ENCODE data around the gene PTPN11. TPM values are rescaled to one million over a fixed set of nuclear protein-coding genes. Genes with fewer than 3 reads are reported as not detected.

PTPN11 gene
- total and polyA plus RNA-seq, 10 of the 15 experiments (the other 5 are each of a cell fraction or from before 2014, with no cell fraction given) = 14.6 to 85.2 (median 58.6) TPM

GRCh38 chr12:112463478-112463877 is 44.7 kb downstream of the PTPN11 start (continued):
- TF ChIP-seq PBX3 (IDR thresholded peaks at IDR 0.05; ENCODE audit: insufficient replicate concordance, low read depth, low read length) = no peak
- TF ChIP-seq ZSCAN29 (IDR thresholded peaks at IDR 0.05) = no peak
- peak; percentile 84 for TF ChIP-seq SPI1 (IDR thresholded peaks at IDR 0.05; ENCODE audit: borderline replicate concordance, insufficient read depth, low read depth, low read length)
- peak; percentile 34; the same call in 1 of the 2 replicates for TF ChIP-seq ATF7 (IDR thresholded peaks at IDR 0.05; ENCODE audit: low read depth)
- peak in 1 of 2 experiments; percentile 22; a peak in 1 of 4 replicates for TF ChIP-seq IKZF2 (IDR thresholded peaks at IDR 0.05)
- TF ChIP-seq CREM (IDR thresholded peaks at IDR 0.05; ENCODE audit: low read depth) = no peak
- no peak for TF ChIP-seq ZNF592 (IDR thresholded peaks at IDR 0.05)
- TF ChIP-seq ZZZ3 (IDR thresholded peaks at IDR 0.05; ENCODE audit: control insufficient read depth, insufficient read length, low read depth) = no peak
- no peak for TF ChIP-seq SMAD5 (IDR thresholded peaks at IDR 0.05; ENCODE audit: low read depth)
- no peak for TF ChIP-seq POLR2AphosphoS5 (IDR thresholded peaks at IDR 0.05; ENCODE audit: low read length)

Data from GM12878 (cell line).